WTC11 (cell line): Measurements from ENCODE around the gene SLC10A6. TPM values are rescaled to one million over a fixed set of nuclear protein-coding genes. Genes with fewer than 3 reads are reported as not detected.
A peak's percentile ranks its signal among the peaks of the same experiment; 100 is the strongest.

ENCODE experiments used
- ATAC-seq: fragments of 200-7000 bp; cut with Tn5 transposase; 2 replicates; pipeline ENCODE4 v1.10.0; 2021; ENCODE audit warnings: mild to moderate bottlenecking, moderate library complexity
- CTCF ChIA-PET: fragments of 300-600 bp; sonication (Branson Sonifier 250); formaldehyde crosslinking; loops from one replicate; lab custom pipeline; 2021; ENCODE audit warnings: antibody characterized with exemption; lab: Charles Lee
- POLR2A ChIA-PET: fragments of 350-600 bp; sonication (Branson Sonifier 250); formaldehyde crosslinking; loops from one replicate; lab custom pipeline; 2021; ENCODE audit warnings: antibody characterized with exemption; lab: Charles Lee
- DNase-seq: peaks from one replicate; pipeline ENCODE4 v3.0.0; 2021; ENCODE audit warnings: low spot score
- H3K27ac Mint-ChIP-seq: 2 replicates; pipeline ENCODE4 v1.8.0; 2021; ENCODE audit warnings: mixed read lengths
- H3K27me3 Mint-ChIP-seq: 2 replicates; pipeline ENCODE4 v1.8.0; 2021; ENCODE audit warnings: low read depth, mild to moderate bottlenecking, moderate library complexity, mixed read lengths
- H3K36me3 Mint-ChIP-seq: 2 replicates; pipeline ENCODE4 v1.8.0; 2021; ENCODE audit warnings: mixed read lengths
- H3K4me1 Mint-ChIP-seq: 2 replicates; pipeline ENCODE4 v1.8.0; 2022; ENCODE audit warnings: mixed read lengths
- H3K4me3 Mint-ChIP-seq: 2 replicates; pipeline ENCODE4 v1.8.0; 2021; ENCODE audit warnings: mild to moderate bottlenecking, moderate library complexity, mixed read lengths
- H3K9me3 Mint-ChIP-seq: 2 replicates; pipeline ENCODE4 v1.8.0; 2021; ENCODE audit warnings: mixed read lengths
- ETV6 ChIP-seq: sonication (generic); formaldehyde crosslinking; IDR thresholded peaks from 2 replicates; pipeline ENCODE4 v1.8.1; 2022; ENCODE audit warnings: mild to moderate bottlenecking, missing genetic modification reagents
- FOXK1 ChIP-seq: sonication (generic); formaldehyde crosslinking; IDR thresholded peaks from 2 replicates; pipeline ENCODE4 v1.8.0; 2022; ENCODE audit warnings: mild to moderate bottlenecking, moderate library complexity, missing genetic modification reagents
- NR1H2 ChIP-seq: sonication (generic); formaldehyde crosslinking; IDR thresholded peaks from 2 replicates; pipeline ENCODE4 v1.9.0; 2021; ENCODE audit warnings: mild to moderate bottlenecking, moderate library complexity, missing genetic modification reagents
- SMAD3 ChIP-seq: sonication (generic); formaldehyde crosslinking; IDR thresholded peaks from 2 replicates; pipeline ENCODE4 v1.8.0; 2022; ENCODE audit warnings: missing genetic modification reagents, mild to moderate bottlenecking, borderline replicate concordance
- SP1 ChIP-seq: sonication (generic); formaldehyde crosslinking; conservative IDR thresholded peaks from 2 replicates; pipeline ENCODE4 v1.8.1; 2022; ENCODE audit warnings: missing genetic modification reagents
- ZNF423 ChIP-seq: fragments of 250-450 bp; sonication (Bioruptor Pico); IDR thresholded peaks from 2 replicates; pipeline ENCODE4 v2.1.2; 2022; ENCODE audit warnings: mild to moderate bottlenecking, moderate library complexity
- total RNA-seq: library from RNA; stranded (reverse); gene quantifications from 3 replicates; pipeline ENCODE4 v1.2.3, GENCODE V29; 2021
- TF ChIP-seq, protein P1 (sequence below): sonication (generic); formaldehyde crosslinking; IDR thresholded peaks from 2 replicates; pipeline ENCODE4 v1.8.1; 2023; ENCODE audit warnings: mild to moderate bottlenecking, missing genetic modification reagents
- TF ChIP-seq, protein P2 (sequence below): sonication (generic); formaldehyde crosslinking; IDR thresholded peaks from 2 replicates; pipeline ENCODE4 v1.8.1; 2022; ENCODE audit warnings: mild to moderate bottlenecking, missing genetic modification reagents, moderate library complexity, borderline replicate concordance
- TF ChIP-seq, protein P3 (sequence below): sonication (generic); formaldehyde crosslinking; conservative IDR thresholded peaks from 2 replicates; pipeline ENCODE4 v1.8.1; 2023; ENCODE audit warnings: mild to moderate bottlenecking, low read depth, missing genetic modification reagents, moderate library complexity
- TF ChIP-seq, protein P4 (sequence below): sonication (generic); formaldehyde crosslinking; IDR thresholded peaks from 2 replicates; pipeline ENCODE4 v1.8.0; 2023; ENCODE audit warnings: missing genetic modification reagents, mild to moderate bottlenecking, borderline replicate concordance
- TF ChIP-seq, protein P5 (sequence below): fragments of 250-450 bp; sonication (Bioruptor Pico); IDR thresholded peaks from 2 replicates; pipeline ENCODE4 v1.9.0; 2021; ENCODE audit warnings: mild to moderate bottlenecking

The SLC10A6 gene
- total RNA-seq, 1 experiment from 2014 or later, result not detected

DNA sequence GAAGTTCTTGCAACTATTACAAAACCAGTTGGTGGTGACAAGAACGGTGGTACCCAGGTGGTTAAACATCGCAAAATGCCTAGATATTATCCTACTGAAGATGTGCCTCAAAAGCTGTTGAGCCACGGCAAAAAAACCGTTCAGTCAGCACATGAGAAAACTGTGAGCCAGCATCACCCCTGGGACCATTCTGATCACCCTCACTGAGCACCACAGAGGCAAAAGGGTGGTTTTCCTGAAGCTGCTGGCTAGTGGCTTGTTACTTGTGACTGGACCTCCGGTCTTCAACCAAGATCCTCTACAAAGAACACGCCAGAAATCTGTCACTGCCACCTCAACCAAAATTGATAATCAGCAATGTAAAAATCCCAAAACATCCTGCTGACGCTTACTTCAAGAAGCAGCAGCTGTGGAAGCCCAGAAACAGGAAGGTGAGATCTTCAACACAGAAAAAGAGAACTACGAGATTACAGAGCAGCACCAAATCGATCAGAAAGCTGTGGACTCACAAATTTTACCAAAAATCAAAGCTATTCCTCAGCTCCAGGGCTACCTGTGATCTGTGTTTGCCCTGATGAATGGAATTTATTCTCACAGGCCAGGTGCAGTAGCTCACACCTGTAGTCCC lies 21.4 kb upstream of the SLC10A6 start (continued):
- no peak for TF ChIP-seq SMAD3
- no peak for TF ChIP-seq NR1H2 (CRISPR knock-in tag)
- TF ChIP-seq, protein P1, sequence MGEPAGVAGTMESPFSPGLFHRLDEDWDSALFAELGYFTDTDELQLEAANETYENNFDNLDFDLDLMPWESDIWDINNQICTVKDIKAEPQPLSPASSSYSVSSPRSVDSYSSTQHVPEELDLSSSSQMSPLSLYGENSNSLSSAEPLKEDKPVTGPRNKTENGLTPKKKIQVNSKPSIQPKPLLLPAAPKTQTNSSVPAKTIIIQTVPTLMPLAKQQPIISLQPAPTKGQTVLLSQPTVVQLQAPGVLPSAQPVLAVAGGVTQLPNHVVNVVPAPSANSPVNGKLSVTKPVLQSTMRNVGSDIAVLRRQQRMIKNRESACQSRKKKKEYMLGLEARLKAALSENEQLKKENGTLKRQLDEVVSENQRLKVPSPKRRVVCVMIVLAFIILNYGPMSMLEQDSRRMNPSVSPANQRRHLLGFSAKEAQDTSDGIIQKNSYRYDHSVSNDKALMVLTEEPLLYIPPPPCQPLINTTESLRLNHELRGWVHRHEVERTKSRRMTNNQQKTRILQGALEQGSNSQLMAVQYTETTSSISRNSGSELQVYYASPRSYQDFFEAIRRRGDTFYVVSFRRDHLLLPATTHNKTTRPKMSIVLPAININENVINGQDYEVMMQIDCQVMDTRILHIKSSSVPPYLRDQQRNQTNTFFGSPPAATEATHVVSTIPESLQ, result no peak
- no peak for TF ChIP-seq ZNF423 (CRISPR knock-in tag)
- TF ChIP-seq, protein P2, sequence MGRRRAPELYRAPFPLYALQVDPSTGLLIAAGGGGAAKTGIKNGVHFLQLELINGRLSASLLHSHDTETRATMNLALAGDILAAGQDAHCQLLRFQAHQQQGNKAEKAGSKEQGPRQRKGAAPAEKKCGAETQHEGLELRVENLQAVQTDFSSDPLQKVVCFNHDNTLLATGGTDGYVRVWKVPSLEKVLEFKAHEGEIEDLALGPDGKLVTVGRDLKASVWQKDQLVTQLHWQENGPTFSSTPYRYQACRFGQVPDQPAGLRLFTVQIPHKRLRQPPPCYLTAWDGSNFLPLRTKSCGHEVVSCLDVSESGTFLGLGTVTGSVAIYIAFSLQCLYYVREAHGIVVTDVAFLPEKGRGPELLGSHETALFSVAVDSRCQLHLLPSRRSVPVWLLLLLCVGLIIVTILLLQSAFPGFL (CRISPR knock-in tag), result no peak
- TF ChIP-seq, protein P3, sequence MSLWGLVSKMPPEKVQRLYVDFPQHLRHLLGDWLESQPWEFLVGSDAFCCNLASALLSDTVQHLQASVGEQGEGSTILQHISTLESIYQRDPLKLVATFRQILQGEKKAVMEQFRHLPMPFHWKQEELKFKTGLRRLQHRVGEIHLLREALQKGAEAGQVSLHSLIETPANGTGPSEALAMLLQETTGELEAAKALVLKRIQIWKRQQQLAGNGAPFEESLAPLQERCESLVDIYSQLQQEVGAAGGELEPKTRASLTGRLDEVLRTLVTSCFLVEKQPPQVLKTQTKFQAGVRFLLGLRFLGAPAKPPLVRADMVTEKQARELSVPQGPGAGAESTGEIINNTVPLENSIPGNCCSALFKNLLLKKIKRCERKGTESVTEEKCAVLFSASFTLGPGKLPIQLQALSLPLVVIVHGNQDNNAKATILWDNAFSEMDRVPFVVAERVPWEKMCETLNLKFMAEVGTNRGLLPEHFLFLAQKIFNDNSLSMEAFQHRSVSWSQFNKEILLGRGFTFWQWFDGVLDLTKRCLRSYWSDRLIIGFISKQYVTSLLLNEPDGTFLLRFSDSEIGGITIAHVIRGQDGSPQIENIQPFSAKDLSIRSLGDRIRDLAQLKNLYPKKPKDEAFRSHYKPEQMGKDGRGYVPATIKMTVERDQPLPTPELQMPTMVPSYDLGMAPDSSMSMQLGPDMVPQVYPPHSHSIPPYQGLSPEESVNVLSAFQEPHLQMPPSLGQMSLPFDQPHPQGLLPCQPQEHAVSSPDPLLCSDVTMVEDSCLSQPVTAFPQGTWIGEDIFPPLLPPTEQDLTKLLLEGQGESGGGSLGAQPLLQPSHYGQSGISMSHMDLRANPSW (CRISPR knock-in tag), result no peak
- TF ChIP-seq, all 79 proteins: peak for 0

DNA sequence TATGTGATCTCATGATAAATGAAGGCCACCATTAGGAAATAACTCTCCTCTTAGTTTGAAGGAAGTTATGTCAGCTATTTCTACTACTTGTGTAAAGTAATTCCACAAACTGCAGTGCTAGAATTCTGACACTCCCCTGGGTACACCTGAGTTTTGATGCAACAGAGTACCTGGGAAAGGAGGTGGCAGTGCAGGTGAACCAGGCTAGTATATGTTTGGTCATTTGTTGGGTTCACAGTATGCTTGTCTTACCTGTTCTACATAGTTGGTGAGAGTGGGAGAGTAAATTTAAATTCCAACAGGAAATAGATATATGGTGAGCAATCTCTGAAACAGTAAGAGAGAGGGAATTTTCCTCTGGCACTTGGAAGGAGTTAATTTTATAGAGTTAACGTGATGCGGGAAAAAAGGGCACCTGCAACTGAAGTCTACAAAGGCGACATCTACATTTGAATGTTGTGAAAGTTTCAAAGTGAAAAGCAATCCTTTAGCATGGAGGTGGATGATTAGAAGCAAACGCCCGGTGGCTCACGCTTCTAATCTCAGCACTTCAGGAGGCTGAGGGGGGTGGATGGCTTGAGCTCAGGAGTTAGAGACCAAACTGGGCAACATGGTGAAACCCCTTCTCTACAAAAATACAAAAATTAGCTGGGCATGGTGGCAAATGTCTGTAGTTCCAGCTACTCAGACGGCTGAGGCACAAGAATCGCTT lies 8.3 kb upstream of the SLC10A6 start:
- no peaks in the 10 kb centered on the region for H3K36me3 Mint-ChIP-seq
- H3K4me1 Mint-ChIP-seq, result peaks cover 26% of the 10 kb centered on the region
- TF ChIP-seq ETV6 (0 out of 2 replicates have a peak, but pooled peaks have one; percentile 30), SP1 (CRISPR knock-in tag) (no peak)
- DNase-seq, result peak; percentile 30
- H3K4me3 Mint-ChIP-seq, result peak overlapping the region; percentile 5
- ChIA-PET POLR2A (no interaction called here), CTCF (interaction anchor here (1.4 kb wide), 1 partner anchor 21 kb away, joined by 3 read pairs; no protein-coding TSS in a partner anchor)
- no peak overlapping the region for H3K27ac Mint-ChIP-seq
- H3K27me3 Mint-ChIP-seq, result peaks cover 78% of the 10 kb centered on the region
- H3K9me3 Mint-ChIP-seq, result no peaks in the 10 kb centered on the region
- peak; percentile 91 for ATAC-seq

DNA sequence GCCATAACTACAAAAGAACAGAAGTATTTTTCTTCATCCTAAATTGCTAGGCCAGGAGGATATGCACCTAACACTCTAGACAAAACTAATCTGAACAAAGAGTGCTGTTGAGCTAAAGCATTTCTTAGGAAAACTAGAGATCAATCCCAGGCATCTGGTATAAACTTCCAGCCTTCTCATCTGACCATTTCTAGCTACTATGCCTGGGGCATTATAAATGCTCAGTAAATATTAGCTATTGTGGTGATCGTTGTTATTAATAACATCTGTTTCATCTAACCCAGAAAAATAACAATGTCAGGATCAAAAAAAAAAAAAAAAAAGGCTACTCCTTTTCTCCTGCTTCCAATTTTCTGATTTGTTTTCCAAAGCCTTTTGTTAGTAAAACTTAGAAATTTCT lies 7.7 kb upstream of the SLC10A6 start:
- Mint-ChIP-seq H3K27ac (no peak overlapping the region), H3K4me1 (peaks cover 26% of the 10 kb centered on the region), H3K36me3 (no peaks in the 10 kb centered on the region), H3K4me3 (no peak overlapping the region), H3K27me3 (peaks cover 74% of the 10 kb centered on the region)
- CTCF ChIA-PET, result interaction anchor here (1.4 kb wide), 1 partner anchor 22 kb away, joined by 3 read pairs; no protein-coding TSS in a partner anchor
- DNase-seq, result no peak
- POLR2A ChIA-PET, result interaction anchor here (0.7 kb wide), 1 partner anchor 404 kb away, joined by 4 read pairs; no protein-coding TSS in a partner anchor
- no peak for ATAC-seq
- TF ChIP-seq FOXK1 (CRISPR knock-in tag), result no peak
- TF ChIP-seq, protein P4, sequence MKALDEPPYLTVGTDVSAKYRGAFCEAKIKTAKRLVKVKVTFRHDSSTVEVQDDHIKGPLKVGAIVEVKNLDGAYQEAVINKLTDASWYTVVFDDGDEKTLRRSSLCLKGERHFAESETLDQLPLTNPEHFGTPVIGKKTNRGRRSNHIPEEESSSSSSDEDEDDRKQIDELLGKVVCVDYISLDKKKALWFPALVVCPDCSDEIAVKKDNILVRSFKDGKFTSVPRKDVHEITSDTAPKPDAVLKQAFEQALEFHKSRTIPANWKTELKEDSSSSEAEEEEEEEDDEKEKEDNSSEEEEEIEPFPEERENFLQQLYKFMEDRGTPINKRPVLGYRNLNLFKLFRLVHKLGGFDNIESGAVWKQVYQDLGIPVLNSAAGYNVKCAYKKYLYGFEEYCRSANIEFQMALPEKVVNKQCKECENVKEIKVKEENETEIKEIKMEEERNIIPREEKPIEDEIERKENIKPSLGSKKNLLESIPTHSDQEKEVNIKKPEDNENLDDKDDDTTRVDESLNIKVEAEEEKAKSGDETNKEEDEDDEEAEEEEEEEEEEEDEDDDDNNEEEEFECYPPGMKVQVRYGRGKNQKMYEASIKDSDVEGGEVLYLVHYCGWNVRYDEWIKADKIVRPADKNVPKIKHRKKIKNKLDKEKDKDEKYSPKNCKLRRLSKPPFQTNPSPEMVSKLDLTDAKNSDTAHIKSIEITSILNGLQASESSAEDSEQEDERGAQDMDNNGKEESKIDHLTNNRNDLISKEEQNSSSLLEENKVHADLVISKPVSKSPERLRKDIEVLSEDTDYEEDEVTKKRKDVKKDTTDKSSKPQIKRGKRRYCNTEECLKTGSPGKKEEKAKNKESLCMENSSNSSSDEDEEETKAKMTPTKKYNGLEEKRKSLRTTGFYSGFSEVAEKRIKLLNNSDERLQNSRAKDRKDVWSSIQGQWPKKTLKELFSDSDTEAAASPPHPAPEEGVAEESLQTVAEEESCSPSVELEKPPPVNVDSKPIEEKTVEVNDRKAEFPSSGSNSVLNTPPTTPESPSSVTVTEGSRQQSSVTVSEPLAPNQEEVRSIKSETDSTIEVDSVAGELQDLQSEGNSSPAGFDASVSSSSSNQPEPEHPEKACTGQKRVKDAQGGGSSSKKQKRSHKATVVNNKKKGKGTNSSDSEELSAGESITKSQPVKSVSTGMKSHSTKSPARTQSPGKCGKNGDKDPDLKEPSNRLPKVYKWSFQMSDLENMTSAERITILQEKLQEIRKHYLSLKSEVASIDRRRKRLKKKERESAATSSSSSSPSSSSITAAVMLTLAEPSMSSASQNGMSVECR, result no peak
- TF ChIP-seq, protein P5, sequence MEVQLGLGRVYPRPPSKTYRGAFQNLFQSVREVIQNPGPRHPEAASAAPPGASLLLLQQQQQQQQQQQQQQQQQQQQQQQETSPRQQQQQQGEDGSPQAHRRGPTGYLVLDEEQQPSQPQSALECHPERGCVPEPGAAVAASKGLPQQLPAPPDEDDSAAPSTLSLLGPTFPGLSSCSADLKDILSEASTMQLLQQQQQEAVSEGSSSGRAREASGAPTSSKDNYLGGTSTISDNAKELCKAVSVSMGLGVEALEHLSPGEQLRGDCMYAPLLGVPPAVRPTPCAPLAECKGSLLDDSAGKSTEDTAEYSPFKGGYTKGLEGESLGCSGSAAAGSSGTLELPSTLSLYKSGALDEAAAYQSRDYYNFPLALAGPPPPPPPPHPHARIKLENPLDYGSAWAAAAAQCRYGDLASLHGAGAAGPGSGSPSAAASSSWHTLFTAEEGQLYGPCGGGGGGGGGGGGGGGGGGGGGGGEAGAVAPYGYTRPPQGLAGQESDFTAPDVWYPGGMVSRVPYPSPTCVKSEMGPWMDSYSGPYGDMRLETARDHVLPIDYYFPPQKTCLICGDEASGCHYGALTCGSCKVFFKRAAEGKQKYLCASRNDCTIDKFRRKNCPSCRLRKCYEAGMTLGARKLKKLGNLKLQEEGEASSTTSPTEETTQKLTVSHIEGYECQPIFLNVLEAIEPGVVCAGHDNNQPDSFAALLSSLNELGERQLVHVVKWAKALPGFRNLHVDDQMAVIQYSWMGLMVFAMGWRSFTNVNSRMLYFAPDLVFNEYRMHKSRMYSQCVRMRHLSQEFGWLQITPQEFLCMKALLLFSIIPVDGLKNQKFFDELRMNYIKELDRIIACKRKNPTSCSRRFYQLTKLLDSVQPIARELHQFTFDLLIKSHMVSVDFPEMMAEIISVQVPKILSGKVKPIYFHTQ (CRISPR knock-in tag), result no peak
- TF ChIP-seq ZNF423 (CRISPR knock-in tag), result no peak
- TF ChIP-seq, all 79 proteins: peak for 0
- no peaks in the 10 kb centered on the region for H3K9me3 Mint-ChIP-seq
